IMR-90 (cell line): ENCODE measurements around the gene DBN1.

Source experiments
- RFX5 ChIP-seq: IDR thresholded peaks from 2 replicates; pipeline ENCODE4 v1.8.0; 2012; ENCODE audit warnings: low read depth, mild to moderate bottlenecking, low read length, moderate library complexity
- TF ChIP-seq, protein P1 (sequence below): conservative IDR thresholded peaks from 2 replicates; pipeline ENCODE4 v1.5.1; 2012; ENCODE audit warnings: mild to moderate bottlenecking, low read depth, low read length, improper control_type of control experiment

DNA sequence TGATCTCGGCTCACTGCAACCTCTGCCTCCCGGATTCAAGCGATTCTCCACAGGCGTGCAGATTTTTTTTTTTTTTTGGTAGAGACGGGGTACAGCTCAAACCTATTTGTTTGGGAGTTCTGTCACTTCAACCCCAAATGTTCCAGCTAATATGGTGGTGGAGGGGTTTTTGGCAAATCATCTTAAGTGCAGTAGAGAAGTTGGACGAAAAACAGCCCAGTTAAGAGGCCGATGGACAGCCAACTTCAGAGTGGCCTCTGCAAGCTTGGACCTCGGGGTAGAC, 27.6 kb downstream of the DBN1 start:
- TF ChIP-seq, protein P1, sequence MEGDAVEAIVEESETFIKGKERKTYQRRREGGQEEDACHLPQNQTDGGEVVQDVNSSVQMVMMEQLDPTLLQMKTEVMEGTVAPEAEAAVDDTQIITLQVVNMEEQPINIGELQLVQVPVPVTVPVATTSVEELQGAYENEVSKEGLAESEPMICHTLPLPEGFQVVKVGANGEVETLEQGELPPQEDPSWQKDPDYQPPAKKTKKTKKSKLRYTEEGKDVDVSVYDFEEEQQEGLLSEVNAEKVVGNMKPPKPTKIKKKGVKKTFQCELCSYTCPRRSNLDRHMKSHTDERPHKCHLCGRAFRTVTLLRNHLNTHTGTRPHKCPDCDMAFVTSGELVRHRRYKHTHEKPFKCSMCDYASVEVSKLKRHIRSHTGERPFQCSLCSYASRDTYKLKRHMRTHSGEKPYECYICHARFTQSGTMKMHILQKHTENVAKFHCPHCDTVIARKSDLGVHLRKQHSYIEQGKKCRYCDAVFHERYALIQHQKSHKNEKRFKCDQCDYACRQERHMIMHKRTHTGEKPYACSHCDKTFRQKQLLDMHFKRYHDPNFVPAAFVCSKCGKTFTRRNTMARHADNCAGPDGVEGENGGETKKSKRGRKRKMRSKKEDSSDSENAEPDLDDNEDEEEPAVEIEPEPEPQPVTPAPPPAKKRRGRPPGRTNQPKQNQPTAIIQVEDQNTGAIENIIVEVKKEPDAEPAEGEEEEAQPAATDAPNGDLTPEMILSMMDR = no peak
- TF ChIP-seq RFX5 = no peak
